Measurements from ENCODE around the gene ATG101.

The ATG101 gene

GRCh38 chr12:52054833-52055730, 14.7 kb upstream of the ATG101 start:
- TF ChIP-seq CTCF (IDR thresholded peaks at IDR 0.05; ENCODE audit: insufficient read depth, low read depth, low read length, missing control alignments), result no peak
- H3K4me3 ChIP-seq (ENCODE audit: low read length), result no peak overlapping the region
- DNase-seq (ENCODE audit: low read depth), result no peak

GRCh38 chr12:52055731-52056711, 13.8 kb upstream of the ATG101 start:
- no peak overlapping the region for H3K4me3 ChIP-seq (ENCODE audit: low read length)
- TF ChIP-seq CTCF (IDR thresholded peaks at IDR 0.05; ENCODE audit: insufficient read depth, low read depth, low read length, missing control alignments), result no peak
- DNase-seq (ENCODE audit: low read depth), result no peak

GRCh38 chr12:52056801-52057637, 12.8 kb upstream of the ATG101 start:
- no peak for DNase-seq (ENCODE audit: low read depth)
- TF ChIP-seq CTCF (IDR thresholded peaks at IDR 0.05; ENCODE audit: insufficient read depth, low read depth, low read length, missing control alignments), result no peak
- H3K4me3 ChIP-seq (ENCODE audit: low read length), result no peak overlapping the region

- no peak for TF ChIP-seq CTCF (IDR thresholded peaks at IDR 0.05; ENCODE audit: insufficient read depth, low read depth, low read length, missing control alignments)
- no peak overlapping the region for H3K4me3 ChIP-seq (ENCODE audit: low read length)
- DNase-seq (ENCODE audit: low read depth), result no peak
Measured at GRCh38 chr12:52057638-52058576, 11.9 kb upstream of the ATG101 start.

- TF ChIP-seq CTCF (IDR thresholded peaks at IDR 0.05; ENCODE audit: insufficient read depth, low read depth, low read length, missing control alignments), result no peak
- DNase-seq (ENCODE audit: low read depth), result no peak
- H3K4me3 ChIP-seq (ENCODE audit: low read length), result no peak overlapping the region
Measured at GRCh38 chr12:52058631-52059361, 11.0 kb upstream of the ATG101 start.
